B cell (primary cell): ENCODE data around the gene RRAS. TPM values are rescaled to one million over a fixed set of nuclear protein-coding genes. Genes with fewer than 3 reads are reported as not detected.

Experiments
- ATAC-seq: fragments of 200-7000 bp; cut with Tn5 transposase; one replicate; pipeline ENCODE4 v1.10.0; 2021; ENCODE audit warnings: low read depth, mild to moderate bottlenecking, moderate number of reproducible peaks, moderate library complexity
- CTCF ChIA-PET: fragments of 350-600 bp; sonication (Branson Sonifier 250); formaldehyde crosslinking; loops from one replicate; lab custom pipeline; 2021; ENCODE audit warnings: antibody characterized with exemption, inconsistent platforms; lab: Charles Lee
- POLR2A ChIA-PET: fragments of 350-600 bp; sonication (Branson Sonifier 250); formaldehyde crosslinking; loops from one replicate; lab custom pipeline; 2021; ENCODE audit warnings: antibody characterized with exemption; lab: Charles Lee
- DNase-seq: peaks from one replicate; pipeline ENCODE4 v3.0.0; 2013
- H2AFZ ChIP-seq: 2 replicates; pipeline ENCODE4 v1.6.1; 2012; ENCODE audit warnings: mild to moderate bottlenecking, low read depth, low read length; ENCODE audit not compliant: insufficient read depth, poor library complexity, severe bottlenecking
- H3K27ac ChIP-seq, 2 donors: 1 replicate in 1 of 2; 2 replicates in 1 of 2; pipeline ENCODE4 v1.5.1; 2012 to 2013; ENCODE audit warnings: low read length in 2 of 2, mild to moderate bottlenecking in 2 of 2, moderate library complexity in 1 of 2
- H3K27me3 ChIP-seq, 4 experiments: fragments of 200-600 bp in 1 of 4; sonication (generic) in 1 of 4; replicated peaks in 1 of 4; 1 replicate in 2 of 4; 2 replicates in 2 of 4; pipeline versions ENCODE4 v1.6.1 to v1.7.0; 2013 to 2016; ENCODE audit warnings: low read length in 3 of 4, mild to moderate bottlenecking in 2 of 4, mixed read lengths in 1 of 4, moderate library complexity in 1 of 4; ENCODE audit not compliant: insufficient read depth in 4 of 4, control insufficient read depth in 3 of 4; ENCODE audit errors: control extremely low read depth in 1 of 4
- H3K36me3 ChIP-seq, 2 experiments: replicated peaks in 1 of 2; 1 replicate in 1 of 2; 2 replicates in 1 of 2; pipeline versions ENCODE4 v1.6.1 to v1.7.1; 2013; ENCODE audit warnings: low read length in 1 of 2; ENCODE audit not compliant: insufficient read depth in 2 of 2, control insufficient read depth in 1 of 2; ENCODE audit errors: control extremely low read depth in 1 of 2, extremely low read depth in 1 of 2
- H3K4me1 ChIP-seq, 2 donors: fragments of 200-600 bp in 1 of 2; sonication (generic) in 1 of 2; 1 replicate in 1 of 2; 2 replicates in 1 of 2; pipeline versions ENCODE4 v1.5.1 to v1.6.1; 2013 to 2017; ENCODE audit warnings: low read length in 2 of 2; ENCODE audit not compliant: control insufficient read depth in 2 of 2, insufficient read depth in 2 of 2
- H3K4me2 ChIP-seq: replicated peaks from 2 replicates; pipeline ENCODE3; 2012; ENCODE audit warnings: mild to moderate bottlenecking, low read depth, low read length; ENCODE audit not compliant: poor library complexity, severe bottlenecking
- H3K4me3 ChIP-seq, 5 experiments: fragments of 200-600 bp in 1 of 5; sonication (generic) in 1 of 5; 1 replicate in 3 of 5; 2 replicates in 2 of 5; pipeline versions ENCODE4 v1.5.1 to v1.7.0; 2011 to 2016; ENCODE audit warnings: low read length in 4 of 5, mild to moderate bottlenecking in 4 of 5, low read depth in 2 of 5, control low read depth in 1 of 5, moderate library complexity in 1 of 5; ENCODE audit not compliant: insufficient read depth in 1 of 5; ENCODE audit errors: control extremely low read depth in 1 of 5, extremely low read depth in 1 of 5
- H3K79me2 ChIP-seq: fragments of 200-600 bp; sonication (generic); one replicate; pipeline ENCODE4 v1.6.0; 2016; ENCODE audit warnings: low read length; ENCODE audit not compliant: control insufficient read depth, insufficient read depth
- H3K9ac ChIP-seq: fragments of 200-600 bp; sonication (generic); 2 replicates; pipeline ENCODE4 v1.6.1; 2017; ENCODE audit warnings: mild to moderate bottlenecking, low read length, moderate library complexity
- H3K9me3 ChIP-seq, 3 donors: one replicate each; pipeline versions ENCODE4 v1.6.1 to v1.7.1; 2013; ENCODE audit warnings: low read length in 2 of 3; ENCODE audit not compliant: control insufficient read depth in 2 of 3, insufficient read depth in 1 of 3; ENCODE audit errors: control extremely low read depth in 1 of 3
- H4K20me1 ChIP-seq: 2 replicates; pipeline ENCODE4 v1.6.0; 2012; ENCODE audit warnings: mild to moderate bottlenecking, low read length; ENCODE audit not compliant: insufficient read depth, control insufficient read depth, poor library complexity, severe bottlenecking
- H3K27ac Mint-ChIP-seq: one replicate; pipeline ENCODE4 v1.8.0; 2021; ENCODE audit warnings: mixed read lengths
- H3K27me3 Mint-ChIP-seq: one replicate; pipeline ENCODE4 v1.8.0; 2021; ENCODE audit warnings: mixed read lengths
- H3K4me1 Mint-ChIP-seq: one replicate; pipeline ENCODE4 v1.8.0; 2021; ENCODE audit warnings: mixed read lengths
- H3K4me3 Mint-ChIP-seq: one replicate; pipeline ENCODE4 v1.8.0; 2021; ENCODE audit warnings: mixed read lengths
- H3K9me3 Mint-ChIP-seq: one replicate; pipeline ENCODE4 v1.8.0; 2022; ENCODE audit warnings: mixed read lengths; ENCODE audit not compliant: insufficient read depth
- CTCF ChIP-seq: fragments of 200-600 bp; IDR thresholded peaks from one replicate; pipeline ENCODE4 v1.8.0; 2022; ENCODE audit warnings: antibody characterized with exemption, mild to moderate bottlenecking
- EZH2 ChIP-seq: IDR thresholded peaks from 2 replicates; pipeline ENCODE4 v1.6.1; 2012; ENCODE audit warnings: borderline replicate concordance, low read depth, mild to moderate bottlenecking, moderate library complexity, low read length; ENCODE audit not compliant: insufficient read depth, poor library complexity, severe bottlenecking
- WGBS: methylation state at CpG from one replicate; pipeline ENCODE4 v1.1.5; 2013; ENCODE audit warnings: missing lambda C conversion rate; ENCODE audit not compliant: insufficient coverage; 5-methylcytosine and 5-hydroxymethylcytosine counted together
- intact Hi-C: fragments of 100-400 bp; cut with micrococcal nuclease; formaldehyde crosslinking; loops from one replicate; pipeline ENCODE4 v1.10.0; 2022
- polyA plus RNA-seq: library from polyadenylated mRNA; depleted of rRNA; stranded (reverse); fragments of >200 nt; gene quantifications from 2 replicates; pipeline ENCODE4 v1.2.3, GENCODE V29; 2012
- total RNA-seq, 2 donors: library from RNA; stranded (reverse); fragments of 120-200 nt in 1 of 2; gene quantifications; 1 replicate in 1 of 2; 2 replicates in 1 of 2; pipeline versions ENCODE4 v1.2.3 to v1.2.4, GENCODE V29; 2013 to 2022

RRAS gene
- total and polyA plus RNA-seq, 2 donors (not counting 1 experiment from before 2014, with no cell fraction given): 5.6 to 21.0 TPM

GRCh38 chr19:49686503-49687088 is 46.7 kb upstream of the RRAS start:
- WGBS: over 99% methylated on average over 14 of the region's 27 CpGs

More at GRCh38 chr19:49686503-49687088, 46.7 kb upstream of the RRAS start:
- peaks cover 0 to 8% (median 0%) of the 10 kb centered on the region in 3 donors for H3K9me3 ChIP-seq
- DNase-seq (no peak), ATAC-seq (no peak)
- H3K27ac ChIP-seq: no peak overlapping the region
- H3K27me3 ChIP-seq: peaks cover 0 to 23% (median 11%) of the 10 kb centered on the region in 4 experiments
- H3K4me2 ChIP-seq: no peak overlapping the region
- intact Hi-C loops: no loop called here
- peaks cover 23% of the 10 kb centered on the region for H3K4me1 Mint-ChIP-seq
- no peaks in the 10 kb centered on the region for H3K9me3 Mint-ChIP-seq
- H3K27ac Mint-ChIP-seq: no peak overlapping the region
- H3K9ac ChIP-seq: no peak overlapping the region
- peaks cover 19% of the 10 kb centered on the region for H3K79me2 ChIP-seq
- H3K4me1 ChIP-seq: peaks cover 22 to 23% of the 10 kb centered on the region in 2 donors
- no peak overlapping the region for H3K4me3 ChIP-seq
- no peak overlapping the region for H3K4me3 Mint-ChIP-seq
- no peak overlapping the region for H2AFZ ChIP-seq
- peaks cover 17% of the 10 kb centered on the region for H3K27me3 Mint-ChIP-seq
- H3K36me3 ChIP-seq: peaks cover 0 to 54% of the 10 kb centered on the region in 2 experiments
- H4K20me1 ChIP-seq: peaks cover 65% of the 10 kb centered on the region
- TF ChIP-seq EZH2 (no peak), CTCF (no peak)
- ChIA-PET CTCF (interaction anchor here (1.4 kb wide), 1 partner anchor 140 kb away, joined by 3 read pairs; no protein-coding TSS in a partner anchor), POLR2A (interaction anchor here (0.7 kb wide), 1 partner anchor 100 kb away, joined by 3 read pairs; no protein-coding TSS in a partner anchor)
